ENCODE data around the gene DCST2. TPM values are rescaled to one million over a fixed set of nuclear protein-coding genes. Genes with fewer than 3 reads are reported as not detected.
A peak's percentile ranks its signal among the peaks of the same experiment; 100 is the strongest.

Gene DCST2
- total RNA-seq, 2 donors from 2014 or later: 0.48 to 1.1 TPM

- DNase-seq (ENCODE audit: low spot score): peak; percentile 99
- intact Hi-C loops (cut with DNase I): no loop called here
Measured at GRCh38 chr1:154973344-154974101, 60.1 kb downstream of the DCST2 start.

GRCh38 chr1:154972517-154973343 is 60.9 kb downstream of the DCST2 start:
- peak; percentile 91 for DNase-seq (ENCODE audit: low spot score)
- intact Hi-C loops (cut with DNase I): no loop called here

- intact Hi-C loops (cut with DNase I): no loop called here
- no peak for DNase-seq (ENCODE audit: low spot score)
Measured at GRCh38 chr1:154972213-154972516, 61.4 kb downstream of the DCST2 start.

GRCh38 chr1:154971341-154971998 is 62.1 kb downstream of the DCST2 start:
- DNase-seq (ENCODE audit: low spot score): no peak
- intact Hi-C loops (cut with DNase I): no loop called here

GRCh38 chr1:154970631-154971340 is 62.8 kb downstream of the DCST2 start, which contains the start of gene SHC1:
TSS of gene SHC1 (minus strand) at chr1:154970747. CDS start at chr1:154970526, 221 bp downstream.
- intact Hi-C loops (cut with DNase I): no loop called here
- peak; percentile 98 for DNase-seq (ENCODE audit: low spot score)

- no peak for DNase-seq (ENCODE audit: low spot score)
- intact Hi-C loops (cut with DNase I): no loop called here
Measured at GRCh38 chr1:154969860-154970452, 63.6 kb downstream of the DCST2 start.

- intact Hi-C loops (cut with DNase I): no loop called here
- DNase-seq (ENCODE audit: low spot score): no peak
Measured at GRCh38 chr1:154969246-154969645, 64.3 kb downstream of the DCST2 start.

- intact Hi-C loops (cut with DNase I): no loop called here
Measured at GRCh38 chr1:154968731-154969130, 64.8 kb downstream of the DCST2 start.

More at GRCh38 chr1:154968731-154969130, 64.8 kb downstream of the DCST2 start:
- DNase-seq (ENCODE audit: low spot score): no peak

Small RNA genes lying within 50 kb of the gene (microRNA-seq; reads per million reads assigned to microRNA genes)
- 0 to 0.26 reads per million in 2 donors for gene MIR4258 (ENCODE audit: borderline microRNAs expressed in 2 of 2)

Other genes with a start within 250 kb of the DCST2 start
- gene KCNN3, start 163.5 kb downstream of the DCST2 start, total RNA-seq: 1 to 10 TPM; 1.9 to 2.0 TPM
- 10 to 100 TPM; 26.5 to 31.5 TPM for gene PMVK, start 97.1 kb downstream of the DCST2 start, total RNA-seq
- gene PBXIP1, start 77.7 kb downstream of the DCST2 start, total RNA-seq: 100 to 1,000 TPM in 1 of 2 donors, 10 to 100 TPM in 1; 95.3 to 138 TPM
- 10 to 100 TPM; 17.0 to 19.2 TPM for gene PYGO2, start 72.0 kb downstream of the DCST2 start, total RNA-seq
- gene SHC1, start 63.0 kb downstream of the DCST2 start, total RNA-seq: 100 to 1,000 TPM; 135 to 149 TPM
- gene CKS1B, start 59.1 kb downstream of the DCST2 start, total RNA-seq: 10 to 100 TPM; 22.5 to 23.4 TPM
- gene FLAD1, start 50.4 kb downstream of the DCST2 start, total RNA-seq: 10 to 100 TPM; 18.3 to 21.6 TPM
- not detected for gene LENEP, start 40.2 kb downstream of the DCST2 start, total RNA-seq
- 10 to 100 TPM; 50.5 to 72.8 TPM for gene ZBTB7B, start 31.0 kb downstream of the DCST2 start, total RNA-seq
- gene DCST1, start within 50 bp of the DCST2 start, total RNA-seq: not detected
- gene ADAM15, start 17.5 kb upstream of the DCST2 start, total RNA-seq: 100 to 1,000 TPM; 146 to 178 TPM
- 1 to 10 TPM; 2.0 to 2.6 TPM for gene EFNA4, start 30.0 kb upstream of the DCST2 start, total RNA-seq
- gene EFNA3, start 45.1 kb upstream of the DCST2 start, total RNA-seq: 1 to 10 TPM; 2.0 TPM
- 10 to 100 TPM; 12.6 to 13.2 TPM for gene EFNA1, start 94.1 kb upstream of the DCST2 start, total RNA-seq
- 10 to 100 TPM; 24.5 TPM for gene SLC50A1, start 102.1 kb upstream of the DCST2 start, total RNA-seq
- 10 to 100 TPM; 53.1 to 75.2 TPM for gene DPM3, start 106.8 kb upstream of the DCST2 start, total RNA-seq
- gene KRTCAP2, start 139.5 kb upstream of the DCST2 start, total RNA-seq: 100 to 1,000 TPM; 145 to 146 TPM
- 1 to 10 TPM; 1.3 to 2.1 TPM for gene TRIM46, start 140.1 kb upstream of the DCST2 start, total RNA-seq
- gene THBS3, start 174.1 kb upstream of the DCST2 start, total RNA-seq: 10 to 100 TPM; 46.3 to 96.6 TPM
- gene MTX1, start 174.9 kb upstream of the DCST2 start, total RNA-seq: 10 to 100 TPM; 20.9 to 26.8 TPM
- gene ENTREP3, start 221.7 kb upstream of the DCST2 start, total RNA-seq: 10 to 100 TPM; 21.3 to 25.3 TPM
- 10 to 100 TPM; 34.7 to 37.3 TPM for gene SCAMP3, start 228.6 kb upstream of the DCST2 start, total RNA-seq
- 10 to 100 TPM; 31.2 to 32.3 TPM for gene CLK2, start 239.7 kb upstream of the DCST2 start, total RNA-seq
- gene HCN3, start 243.7 kb upstream of the DCST2 start, total RNA-seq: 1 to 10 TPM; 1.4 to 1.5 TPM

Data from posterior vena cava (tissue), 2 donors.